T-helper 22 cell (primary cell): Measurements from ENCODE around the gene GPC6.

Source experiments
- DNase-seq: peaks from one replicate; pipeline ENCODE4 v3.0.0-alpha.2; 2020; ENCODE audit warnings: low read depth

Gene GPC6

DNA sequence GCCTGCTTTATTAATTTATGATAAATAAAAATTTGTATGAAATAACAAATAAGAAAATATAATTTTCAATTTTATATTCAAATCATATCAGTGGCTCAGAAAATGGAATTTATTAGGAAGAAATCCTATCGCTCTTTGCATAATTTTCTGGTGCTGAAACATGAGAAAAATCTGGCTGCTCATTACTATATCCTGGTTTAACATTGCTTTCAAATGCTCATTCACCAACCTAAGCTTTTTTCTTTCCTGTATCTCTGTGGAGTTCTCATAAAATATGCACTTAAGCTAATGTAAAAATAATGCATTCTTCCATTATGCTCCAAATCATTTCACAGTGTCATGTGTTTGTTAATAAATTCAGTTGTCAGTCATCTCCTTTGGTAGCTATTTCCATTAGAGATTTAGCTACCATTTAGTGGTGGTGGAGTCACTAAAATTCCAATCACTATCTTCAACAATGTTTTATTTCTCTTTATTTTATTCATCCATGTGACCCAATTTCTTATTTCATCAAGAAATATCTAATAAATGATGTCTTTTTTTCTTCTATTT, 754.9 kb downstream of the GPC6 start:
- no peak for DNase-seq

DNA sequence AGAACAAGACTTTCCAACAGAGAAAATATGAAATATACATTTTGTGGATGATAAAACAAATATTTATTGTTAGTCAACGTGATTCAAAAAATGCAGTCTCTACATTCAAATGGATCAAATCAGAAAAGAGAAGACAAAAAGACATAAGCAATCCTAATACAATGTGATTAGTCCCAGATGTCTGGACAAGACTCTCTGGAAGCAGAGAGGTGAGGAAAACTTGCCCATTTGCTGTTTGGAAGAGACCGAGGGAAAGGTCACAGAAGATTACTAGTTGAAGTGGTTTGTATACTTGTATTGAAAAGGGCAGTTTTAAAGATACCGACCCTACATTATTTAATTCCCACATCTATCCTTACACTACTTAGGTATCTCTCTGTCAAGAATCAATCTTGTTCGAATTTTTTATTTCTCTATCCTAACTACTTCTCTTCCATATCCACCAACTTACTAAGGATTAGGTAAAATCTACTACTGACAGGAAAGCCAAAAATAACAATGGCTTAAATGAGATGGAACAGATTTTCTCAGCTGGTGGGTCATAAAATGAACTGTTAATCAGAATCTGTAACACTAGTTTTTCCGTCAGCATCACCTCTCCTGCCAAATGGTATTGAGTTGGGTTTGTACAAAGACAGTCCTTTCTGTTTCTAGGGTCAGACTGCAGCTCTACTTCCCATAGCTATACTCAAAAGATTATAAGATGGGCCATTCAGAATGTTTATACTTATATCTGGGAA, 755.7 kb downstream of the GPC6 start:
- DNase-seq, result no peak

DNA sequence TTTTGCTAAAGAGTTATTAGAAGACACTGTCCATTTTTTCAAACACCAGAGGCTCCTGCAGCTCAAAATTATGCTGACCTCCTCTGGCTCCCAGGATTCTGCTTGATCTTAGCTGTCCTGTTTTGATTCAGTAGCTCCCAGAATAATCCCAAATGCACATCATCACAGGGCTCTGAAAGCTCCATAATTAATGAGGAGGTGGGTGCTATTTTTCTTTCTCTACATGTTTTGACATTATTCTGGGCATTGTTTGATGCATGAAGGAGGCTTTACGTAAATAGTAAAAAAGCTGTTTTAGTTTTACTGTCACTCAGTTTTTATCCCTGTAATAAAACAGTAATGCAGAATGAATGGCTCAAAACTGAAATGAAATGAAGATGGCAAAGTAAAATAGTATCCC, 757.4 kb downstream of the GPC6 start:
- DNase-seq, result no peak

DNA sequence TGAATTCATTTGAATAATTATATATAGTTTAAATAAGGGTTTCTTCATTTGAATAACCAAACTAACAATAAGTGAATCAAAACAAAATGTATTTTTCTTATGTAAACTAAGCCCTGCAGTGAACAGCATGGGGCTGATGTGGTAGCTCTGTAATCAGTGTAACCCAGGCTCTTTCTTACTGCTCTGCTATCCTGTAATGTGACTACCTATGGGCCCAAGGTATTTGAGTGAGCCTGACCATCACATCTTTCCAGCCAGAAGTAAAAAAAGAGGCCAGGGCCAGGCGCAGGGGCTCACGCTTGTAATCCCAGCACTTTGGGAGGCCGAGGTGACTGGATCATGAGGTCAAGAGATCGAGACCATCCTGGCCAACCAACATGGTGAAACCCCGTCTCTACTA, 758.3 kb downstream of the GPC6 start:
- DNase-seq, result no peak

DNA sequence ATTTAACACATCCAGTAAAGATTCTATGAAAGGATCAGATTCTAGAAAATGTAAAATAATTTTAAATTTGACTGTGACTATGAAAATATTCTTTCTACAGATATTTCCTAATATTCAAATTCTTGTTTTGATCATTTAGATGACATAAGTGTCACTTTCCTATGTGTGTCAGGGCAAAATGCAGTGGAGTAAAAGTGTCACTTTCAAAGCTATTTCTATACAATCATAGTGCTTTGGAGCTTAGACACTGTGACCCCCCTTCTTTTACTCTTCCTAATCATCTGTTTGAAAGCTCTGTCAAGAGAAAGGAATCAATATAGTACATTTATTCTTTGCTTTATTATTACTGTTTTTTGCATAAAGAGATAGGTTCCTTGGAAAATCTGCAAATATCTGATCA, 760.9 kb downstream of the GPC6 start:
- no peak for DNase-seq

DNA sequence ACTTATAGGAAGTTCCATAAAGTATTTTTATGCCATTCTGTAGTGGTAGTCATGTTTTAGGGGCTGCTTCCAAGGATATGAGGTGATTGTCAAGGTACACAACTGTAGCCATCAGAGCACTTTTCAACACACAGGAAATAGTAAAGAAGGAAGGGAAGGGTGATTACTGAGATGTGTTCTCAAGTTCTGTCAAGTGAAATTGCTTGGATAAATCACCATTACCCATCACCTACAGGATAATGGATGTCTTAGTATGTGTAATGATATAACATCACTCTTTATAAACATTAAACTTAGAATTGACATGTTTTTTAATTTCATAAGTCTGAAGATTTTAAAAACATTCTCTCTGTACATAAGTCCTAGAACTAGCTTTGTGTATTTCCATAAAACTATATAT, 765.0 kb downstream of the GPC6 start:
- no peak for DNase-seq

DNA sequence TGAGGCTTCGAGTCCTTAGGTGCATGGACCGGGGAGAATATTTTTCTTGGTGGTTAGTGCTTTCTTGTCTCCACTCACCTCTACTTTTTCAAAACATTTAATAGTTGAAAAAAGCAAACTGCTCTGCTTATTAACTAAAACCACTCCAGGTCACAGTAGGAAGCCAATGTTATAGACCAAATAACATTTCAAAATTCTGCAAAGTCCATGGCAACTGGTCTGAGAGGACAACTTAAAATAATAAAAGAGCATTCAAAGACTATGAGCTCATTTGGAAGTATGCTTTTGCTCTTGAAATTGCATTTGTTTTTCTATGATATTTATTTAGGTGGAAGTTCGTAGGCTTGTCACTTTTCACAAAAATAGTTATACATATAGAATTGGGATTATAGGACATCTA, 769.9 kb downstream of the GPC6 start:
- no peak for DNase-seq

DNA sequence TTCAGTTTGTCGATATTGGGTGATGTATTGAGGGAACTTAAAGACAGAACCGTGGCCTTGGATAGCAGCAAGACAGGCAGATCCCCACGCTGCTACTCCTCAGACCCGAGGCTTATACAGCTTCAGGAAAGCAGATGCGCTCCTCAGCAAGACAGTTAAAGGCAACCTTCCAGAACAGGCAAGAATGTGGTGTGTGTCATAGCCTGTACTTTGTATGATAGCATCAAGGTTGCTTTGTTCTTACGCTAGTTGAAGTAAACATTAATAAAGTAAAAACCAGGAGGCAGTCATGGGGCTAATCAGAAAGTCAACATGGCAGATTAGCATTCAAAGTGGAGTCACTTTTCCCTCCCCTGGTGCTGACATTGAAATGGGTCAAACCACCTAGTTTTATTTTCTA, 779.7 kb downstream of the GPC6 start:
- no peak for DNase-seq

DNA sequence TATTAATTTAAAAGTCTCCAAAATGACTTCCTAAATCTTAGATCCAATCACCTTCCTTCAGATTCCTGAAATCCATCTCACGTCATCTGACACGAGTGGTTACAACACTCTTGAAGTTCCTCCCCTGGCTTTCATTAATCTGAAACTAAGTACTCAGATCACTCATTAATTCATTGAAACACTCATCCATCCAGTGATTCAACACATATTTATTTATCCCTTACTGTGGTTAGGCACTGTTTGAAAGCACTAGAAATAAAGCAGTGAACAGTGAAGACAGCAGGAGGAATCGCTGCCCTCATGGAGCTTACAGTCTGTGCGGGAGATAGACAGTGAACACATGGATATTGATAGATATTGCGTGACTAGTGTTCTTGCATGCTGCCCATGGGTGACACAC, 780.5 kb downstream of the GPC6 start:
- no peak for DNase-seq

DNA sequence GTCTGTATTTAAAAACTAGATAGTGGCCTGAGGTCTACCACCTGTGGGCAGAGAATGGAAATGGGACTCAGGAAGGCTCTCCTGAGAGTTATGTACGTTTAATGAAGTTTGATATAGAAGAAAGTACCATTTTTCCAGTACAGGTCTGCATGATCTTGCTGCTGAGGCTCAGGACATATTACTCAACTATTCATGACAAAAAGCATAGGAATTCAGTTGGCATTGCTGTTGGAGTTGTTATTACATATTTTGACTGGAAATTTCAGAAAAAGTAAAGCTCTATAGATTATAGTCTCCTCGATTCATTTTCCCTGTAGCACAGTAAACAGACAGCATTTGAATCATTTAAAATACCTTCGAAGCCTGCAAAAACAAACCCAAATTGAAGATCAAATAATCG, 783.1 kb downstream of the GPC6 start:
- no peak for DNase-seq

DNA sequence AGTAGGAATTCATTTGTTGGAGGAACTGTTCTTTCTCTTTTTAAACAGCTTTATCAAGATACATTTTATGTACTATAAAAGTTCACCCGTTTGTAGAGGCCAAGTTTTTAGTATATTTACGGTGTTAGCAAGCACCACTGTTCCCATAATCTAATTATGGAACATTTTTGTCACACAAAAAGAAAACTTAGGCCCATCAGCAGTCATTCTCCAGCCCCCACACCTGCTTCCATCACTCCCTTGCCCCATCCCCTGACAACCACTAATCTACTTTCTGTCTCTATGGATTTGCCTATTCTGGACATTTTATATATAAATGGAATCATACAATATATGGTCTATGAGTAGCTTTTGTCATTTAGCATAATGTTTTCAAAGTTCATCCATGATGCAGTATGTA, 787.9 kb downstream of the GPC6 start:
- DNase-seq, result no peak

DNA sequence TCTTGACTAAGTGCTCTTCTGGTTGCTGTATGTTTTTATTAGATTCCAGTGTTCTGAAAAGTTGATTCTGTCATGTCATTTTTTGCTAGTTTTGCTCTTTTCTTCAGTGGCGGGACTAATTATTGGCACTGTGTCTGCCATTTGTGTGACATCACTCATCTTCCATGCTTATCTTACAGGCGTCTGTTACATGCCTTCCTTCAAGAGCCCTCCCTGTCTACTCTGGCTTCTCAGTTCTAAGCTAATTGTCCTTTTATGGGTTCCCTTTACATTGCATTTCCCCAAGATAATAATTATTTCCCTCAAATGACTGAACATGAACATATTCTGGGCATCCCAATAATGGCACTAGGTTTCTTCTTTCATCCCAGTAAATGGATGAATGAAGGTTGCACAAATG, 793.8 kb downstream of the GPC6 start:
- DNase-seq, result no peak

DNA sequence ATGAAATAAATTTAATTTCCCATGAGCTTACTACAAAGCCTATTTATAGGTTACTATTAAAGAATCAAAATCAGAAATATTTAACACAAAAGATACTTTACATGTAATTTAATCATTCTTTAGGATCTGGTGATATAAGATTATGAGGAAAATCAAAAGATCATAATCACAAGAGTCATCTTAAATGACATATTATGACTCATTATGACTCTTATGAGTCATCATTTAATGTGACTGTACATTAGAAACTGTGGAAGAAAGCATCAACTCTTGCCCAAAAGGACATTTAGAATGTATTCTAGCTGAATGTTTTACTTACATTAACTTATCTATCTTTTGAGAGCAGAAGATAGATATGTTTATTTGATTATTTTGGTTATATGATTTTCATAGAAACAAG, 794.2 kb downstream of the GPC6 start:
- DNase-seq, result no peak

DNA sequence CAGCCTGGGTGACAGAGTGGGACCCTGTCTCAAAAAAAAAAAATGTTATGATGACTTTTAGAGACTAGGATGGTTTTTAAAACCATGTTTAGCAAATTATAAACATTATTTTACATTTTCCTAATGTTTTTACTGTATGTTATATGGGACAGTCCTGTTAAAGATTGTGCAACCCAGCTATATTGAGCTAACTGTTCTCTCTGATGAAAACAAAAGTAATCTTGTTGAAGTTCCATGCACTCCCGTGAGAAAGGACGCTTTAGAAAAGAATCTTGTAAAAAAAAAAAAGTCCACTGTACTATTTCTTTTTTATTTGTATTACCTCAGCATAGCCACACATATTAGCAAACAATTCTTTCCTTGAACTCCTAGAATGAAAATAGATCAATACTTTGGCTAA, 801.6 kb downstream of the GPC6 start:
- no peak for DNase-seq

DNA sequence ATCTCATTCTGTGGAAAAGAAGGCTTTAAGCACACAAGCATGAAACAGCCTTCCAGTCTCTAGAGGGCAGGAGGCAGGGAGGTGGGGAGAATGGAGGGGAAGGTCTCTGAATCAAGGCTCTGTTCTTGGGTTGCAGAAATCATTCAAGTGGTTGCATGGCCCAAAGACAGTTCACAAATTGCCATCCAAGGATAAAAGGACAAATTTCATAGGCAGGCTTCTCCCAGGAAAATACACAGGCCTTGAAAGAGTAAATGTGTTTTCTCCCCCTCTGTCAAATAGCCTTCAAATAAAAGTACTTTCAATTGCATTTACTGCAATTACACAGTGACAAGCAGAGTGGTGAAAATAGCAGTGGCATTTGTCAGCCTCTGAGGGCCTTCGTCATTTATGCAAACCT, 802.0 kb downstream of the GPC6 start:
- no peak for DNase-seq

DNA sequence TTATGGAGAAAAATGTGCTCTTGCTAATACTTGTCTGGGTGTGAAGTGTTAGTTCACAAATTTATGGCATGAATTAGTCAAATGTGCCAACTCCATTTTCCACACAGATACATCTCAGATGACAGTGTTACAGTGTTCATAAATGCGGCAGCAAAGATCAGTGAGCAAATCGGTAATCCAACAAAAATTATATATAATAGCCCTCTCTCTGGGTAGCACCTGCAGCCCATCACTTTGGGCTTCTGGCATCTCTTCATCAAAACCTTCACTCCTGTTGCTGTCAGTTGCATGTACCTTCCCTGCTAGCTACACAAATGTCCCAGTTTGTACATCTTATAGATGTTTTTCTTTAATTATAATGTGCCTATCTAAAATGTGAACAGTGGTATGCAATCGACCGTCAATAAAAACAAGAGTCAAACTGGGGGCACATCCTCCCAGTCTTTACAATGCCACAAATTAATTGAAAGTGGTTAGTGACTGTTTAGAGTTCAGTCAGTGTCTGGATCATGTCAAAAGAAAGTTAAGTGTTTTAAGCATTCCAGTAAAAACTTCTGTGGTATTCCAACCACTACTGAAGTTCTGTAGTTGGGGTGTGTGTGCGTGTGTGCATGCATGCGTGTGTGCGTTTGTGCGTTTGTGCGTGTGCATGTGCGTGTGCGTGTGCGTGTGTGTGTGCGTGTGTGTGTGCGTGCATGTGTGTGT, 804.0 kb downstream of the GPC6 start:
- DNase-seq, result no peak

DNA sequence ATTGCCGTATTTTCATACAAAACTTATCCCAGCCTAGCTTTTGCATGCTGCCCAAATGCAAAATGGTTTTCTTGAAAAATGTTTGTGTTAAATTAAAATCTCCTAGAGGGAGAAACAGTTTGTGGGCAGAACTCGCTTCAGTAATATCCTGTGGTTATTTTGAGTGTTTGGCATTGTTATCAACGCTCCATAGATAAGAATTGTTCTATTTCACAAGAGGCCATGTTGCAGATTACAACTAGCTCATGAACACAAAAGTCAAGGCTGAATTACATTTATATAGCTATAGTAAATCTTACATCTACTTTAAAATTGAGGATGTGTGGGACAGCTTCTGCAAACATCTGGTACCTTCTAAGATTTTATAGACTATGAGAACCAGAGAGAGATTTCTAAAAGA, 805.0 kb downstream of the GPC6 start:
- DNase-seq, result no peak

DNA sequence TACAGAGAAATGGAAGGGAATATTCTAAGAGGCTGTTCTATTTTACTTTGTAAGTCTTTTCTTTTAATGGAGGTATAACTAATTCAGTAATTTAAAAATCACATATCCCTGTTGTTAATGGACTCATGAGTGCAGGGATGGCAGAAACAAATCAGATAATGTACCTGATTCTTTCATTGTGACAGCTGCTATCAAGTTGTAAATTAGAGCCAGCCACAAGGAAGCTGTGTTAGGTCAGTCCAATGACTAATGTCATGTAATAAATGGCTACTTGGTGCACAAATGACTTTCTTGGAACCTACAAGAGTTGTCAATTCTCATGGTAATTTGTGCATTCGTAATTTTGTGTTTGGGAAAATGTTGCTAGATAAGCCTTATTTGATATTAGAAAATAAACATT, 806.5 kb downstream of the GPC6 start:
- no peak for DNase-seq

DNA sequence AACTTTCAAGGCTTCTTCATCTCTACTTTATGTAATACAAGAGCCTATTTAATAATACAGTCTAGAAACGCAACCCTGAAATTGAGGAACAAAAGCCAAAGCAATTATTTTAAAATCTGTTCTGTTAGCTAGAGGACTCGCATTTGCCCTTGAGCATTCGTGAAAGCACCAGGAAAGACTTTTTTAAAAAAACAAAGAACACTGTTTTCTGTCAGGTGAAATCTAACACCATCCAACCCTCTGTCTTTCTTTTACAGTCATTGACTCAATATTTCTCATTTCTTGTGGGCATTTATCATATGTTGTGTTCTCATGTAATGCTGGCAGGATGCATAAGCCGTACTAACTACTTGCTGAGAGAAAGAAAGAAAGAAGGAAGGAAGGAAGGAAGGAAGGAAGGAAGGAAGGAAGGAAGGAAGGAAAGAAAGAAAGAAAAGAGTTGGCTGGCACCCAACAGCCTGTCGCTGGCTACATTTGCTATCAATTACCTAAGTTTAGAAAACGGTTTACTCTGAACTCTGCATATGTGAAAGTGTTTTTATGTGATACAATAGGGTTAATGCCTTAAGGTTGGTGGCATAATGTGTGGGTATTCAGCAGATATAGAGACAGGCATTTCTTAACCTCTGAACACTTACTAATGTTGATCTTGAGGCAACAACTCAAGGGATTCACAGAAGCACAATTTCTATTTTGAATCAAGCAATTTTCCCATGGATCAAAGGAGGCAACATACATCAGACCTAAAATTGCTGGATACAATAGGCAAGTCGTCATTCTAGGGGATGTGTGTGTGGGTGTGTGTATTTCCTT, 807.4 kb downstream of the GPC6 start:
- DNase-seq, result no peak

DNA sequence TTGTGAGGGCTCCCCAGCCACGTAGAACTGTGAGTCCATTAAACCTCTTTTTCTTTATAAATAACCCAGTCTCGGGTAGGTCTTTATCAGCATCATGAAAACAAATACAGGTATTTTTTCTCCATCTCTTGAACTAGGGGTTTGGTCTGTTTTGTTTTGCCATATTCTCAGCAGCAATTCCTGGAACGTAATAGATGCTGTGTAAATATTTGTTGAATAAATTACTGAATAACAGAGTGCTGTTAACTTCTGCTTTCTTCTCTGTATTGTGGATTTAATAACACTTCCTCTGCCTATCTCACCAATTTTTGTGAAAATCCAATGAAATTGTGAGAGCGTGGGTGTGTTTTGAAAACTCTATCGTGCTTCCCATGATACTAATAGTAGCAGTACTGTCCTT, 823.4 kb downstream of the GPC6 start:
- DNase-seq, result no peak

DNA sequence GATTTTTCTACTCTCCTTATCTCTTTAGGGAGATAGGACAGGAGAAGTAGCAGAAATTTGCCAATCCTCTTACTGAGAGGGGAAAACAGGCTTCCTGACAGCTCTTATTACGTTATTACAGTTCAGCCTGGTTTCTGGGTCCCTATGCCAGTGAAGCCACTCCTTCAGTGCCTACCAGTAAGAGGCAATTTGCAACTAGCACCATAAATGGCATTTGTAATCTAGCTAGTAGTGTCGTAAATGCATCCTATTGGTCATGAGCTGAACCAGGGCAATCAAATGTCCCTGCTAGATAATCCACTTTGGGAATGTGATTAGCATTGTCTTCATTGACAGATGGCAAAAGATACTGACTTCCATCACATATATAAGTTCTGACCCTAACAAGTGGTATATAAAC, 824.1 kb downstream of the GPC6 start:
- DNase-seq, result no peak

DNA sequence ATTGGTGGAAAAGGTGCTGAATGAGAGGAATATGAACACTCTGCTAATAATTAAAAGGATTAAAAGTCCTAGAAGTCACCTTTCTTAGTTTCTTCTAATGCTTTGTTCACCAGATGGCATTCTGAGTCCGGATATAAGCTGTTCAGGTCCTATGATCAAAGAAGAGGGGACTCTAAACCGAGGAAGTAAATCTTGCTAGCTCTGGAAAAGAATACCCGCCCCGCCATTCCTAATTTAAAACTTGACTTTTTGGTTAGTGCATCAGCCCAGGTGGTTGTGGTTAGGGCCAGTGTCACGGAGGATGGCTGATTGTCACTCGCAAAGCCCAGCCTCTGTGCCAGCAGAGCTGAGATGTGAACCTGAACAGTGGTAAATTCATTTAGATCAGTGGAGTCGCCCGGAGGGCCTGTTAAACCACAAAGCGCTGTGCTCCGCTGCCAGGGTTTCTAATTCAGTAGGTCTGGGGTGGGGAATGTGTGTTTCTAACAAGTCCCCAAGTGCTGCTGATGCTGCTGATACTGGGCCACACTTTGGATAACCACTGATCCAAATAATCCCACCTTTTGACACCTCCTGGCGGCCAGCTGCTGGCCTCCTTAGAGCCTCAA, 827.5 kb downstream of the GPC6 start:
- no peak for DNase-seq
